Ovary (tissue), 3 donors: ENCODE measurements around the gene CSK.

Experiments
- CTCF ChIP-seq, 3 donors: fragments of 450-650 bp in 2 of 3; fragments of 200-600 bp in 1 of 3; IDR thresholded peaks; one replicate each; pipeline versions ENCODE4 v1.5.1 to v1.8.0; 2016 to 2022; ENCODE audit warnings: antibody characterized with exemption in 3 of 3, mild to moderate bottlenecking in 1 of 3
- EP300 ChIP-seq: sonication (generic); formaldehyde crosslinking; IDR thresholded peaks from one replicate; pipeline ENCODE4 v1.6.1; 2017; ENCODE audit warnings: antibody characterized with exemption
- POLR2A ChIP-seq: fragments of 450-650 bp; IDR thresholded peaks from one replicate; pipeline ENCODE4 v1.6.1; 2017; ENCODE audit warnings: antibody characterized with exemption, mild to moderate bottlenecking, moderate library complexity
- donor health status: DM: no; HTN: no; CAD: no.

GRCh38 chr15:74794248-74794969, 12.5 kb downstream of the CSK start:
- TF ChIP-seq CTCF (IDR thresholded peaks at IDR 0.05) (no peak), POLR2A (no peak), EP300 (no peak)
